Panc1 (cell line): ENCODE data around the gene ZACN. TPM values are rescaled to one million over a fixed set of nuclear protein-coding genes. Genes with fewer than 3 reads are reported as not detected.

Experiments
- ATAC-seq: fragments of 200-7000 bp; cut with Tn5 transposase; 2 replicates; pipeline ENCODE4 v1.9.1; 2020; ENCODE audit warnings: mild to moderate bottlenecking, moderate library complexity
- BruUV-seq: library from RNA; stranded (reverse); fragments of 400-500 nt; replicated peaks from 2 replicates; lab custom pipeline; 2021; lab: Mats Ljungman, UMichigan
- CTCF ChIA-PET: fragments of 300-600 bp; sonication (Branson Sonifier 250); formaldehyde crosslinking; loops from one replicate; lab custom pipeline; 2022; ENCODE audit warnings: antibody characterized with exemption; lab: Charles Lee
- POLR2A ChIA-PET: fragments of 300-600 bp; sonication (Branson Sonifier 250); formaldehyde crosslinking; loops from one replicate; lab custom pipeline; 2022; ENCODE audit warnings: antibody characterized with exemption; lab: Charles Lee
- DNase-seq: peaks from one replicate; pipeline ENCODE4 v3.0.0-alpha.2; 2010; ENCODE audit warnings: low read depth, low spot score
- H3K27ac ChIP-seq: 2 replicates; pipeline ENCODE4 v1.5.1; 2011; ENCODE audit warnings: mild to moderate bottlenecking, low read length, inconsistent platforms
- H3K27me3 ChIP-seq: fragments of 200-500 bp; sonication (Bioruptor generic); 2 replicates; pipeline ENCODE4 v1.6.0; 2014; ENCODE audit warnings: low read length, inconsistent platforms; ENCODE audit not compliant: control insufficient read depth, insufficient read depth
- H3K36me3 ChIP-seq: fragments of 200-500 bp; sonication (Bioruptor generic); 2 replicates; pipeline ENCODE4 v1.5.1; 2014; ENCODE audit warnings: inconsistent platforms, mild to moderate bottlenecking, low read length, moderate library complexity; ENCODE audit not compliant: control insufficient read depth, insufficient read depth
- H3K4me1 ChIP-seq: 2 replicates; pipeline ENCODE4 v1.5.1; 2011; ENCODE audit warnings: inconsistent platforms, mild to moderate bottlenecking, low read length, moderate library complexity; ENCODE audit not compliant: control insufficient read depth, insufficient read depth
- H3K4me3 ChIP-seq, 2 experiments: 2 replicates each; pipeline ENCODE4 v1.5.1; 2011 to 2012; ENCODE audit warnings: low read depth in 2 of 2, low read length in 2 of 2, mild to moderate bottlenecking in 2 of 2, inconsistent platforms in 1 of 2, moderate library complexity in 1 of 2
- H3K9me3 ChIP-seq: fragments of 200-500 bp; sonication (Bioruptor generic); 2 replicates; pipeline ENCODE4 v1.5.1; 2014; ENCODE audit warnings: low read depth, mild to moderate bottlenecking, inconsistent platforms, low read length, moderate library complexity; ENCODE audit not compliant: control insufficient read depth, insufficient read depth
- POLR2AphosphoS5 ChIP-seq: IDR thresholded peaks from 2 replicates; pipeline ENCODE4 v1.6.1; 2012; ENCODE audit warnings: mild to moderate bottlenecking, low read depth, low read length, moderate library complexity
- SIN3A ChIP-seq: IDR thresholded peaks from 2 replicates; pipeline ENCODE4 v1.6.1; 2012; ENCODE audit warnings: low read depth, mild to moderate bottlenecking, low read length, moderate library complexity, borderline replicate concordance; ENCODE audit not compliant: insufficient read depth
- TCF7L2 ChIP-seq: IDR thresholded peaks from 2 replicates; pipeline ENCODE4 v1.6.1; 2011; ENCODE audit warnings: mild to moderate bottlenecking, low read depth, low read length, inconsistent platforms
- in situ Hi-C: cut with HindIII; loops from 2 replicates; pipeline ENCODE4 v1.10.0; 2016; ENCODE audit warnings: low sequenced_read_pairs, low pct_unique_long_range_greater_than_20kb
- intact Hi-C: fragments of 100-400 bp; cut with micrococcal nuclease; formaldehyde crosslinking; loops from one replicate; pipeline ENCODE4 v1.10.0; 2022; ENCODE audit not compliant: unreplicated experiment
- total RNA-seq: library from RNA; stranded (reverse); gene quantifications from one replicate; pipeline ENCODE4 v1.2.1, GENCODE V29; 2021; ENCODE audit not compliant: unreplicated experiment
- TF ChIP-seq, protein P1 (sequence below), 2 experiments: IDR thresholded peaks; 2 replicates each; pipeline ENCODE4 v1.6.1; 2011 to 2012; ENCODE audit warnings: low read depth in 2 of 2, control low read depth in 1 of 2, low read length in 1 of 2, mild to moderate bottlenecking in 1 of 2, moderate library complexity in 1 of 2; ENCODE audit not compliant: insufficient read depth in 1 of 2
- TF ChIP-seq, protein P2 (sequence below): fragments of 450-650 bp; IDR thresholded peaks from 2 replicates; pipeline ENCODE4 v1.5.1; 2017; ENCODE audit warnings: mild to moderate bottlenecking

The ZACN gene
- total RNA-seq, 1 experiment from 2014 or later, result not detected

DNA sequence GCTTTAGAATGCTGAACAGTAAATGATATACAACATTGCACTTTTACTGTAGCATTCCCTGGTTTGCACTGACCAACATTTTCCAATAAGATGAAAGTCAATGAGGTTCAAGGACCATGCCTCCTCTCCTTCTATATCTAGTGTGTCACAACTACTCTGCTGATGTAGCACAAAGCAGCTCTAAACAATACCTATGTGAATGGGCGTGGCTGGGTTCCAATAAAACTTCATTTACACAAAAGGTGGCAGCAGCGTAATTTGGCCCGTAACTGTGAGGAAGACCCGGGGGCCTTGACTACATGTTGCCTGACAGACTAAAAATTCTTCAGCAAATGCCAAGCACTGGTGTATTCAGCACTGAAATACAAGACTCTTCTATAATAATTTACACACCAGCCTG, 13.2 kb upstream of the ZACN start:
- BruUV-seq, result TSS peak; percentile 44
- POLR2A ChIA-PET, result no interaction called here
- CTCF ChIA-PET, result no interaction called here
- intact Hi-C loops (no loop called here), in situ Hi-C loops (loop anchor here (25.0 kb wide), 1 partner anchor 128 kb away; the partner anchor contains the start of gene FBF1)
- Histone ChIP-seq H3K36me3 (peaks cover 18% of the 10 kb centered on the region), H3K27ac (no peak overlapping the region), H3K27me3 (no peaks in the 10 kb centered on the region), H3K4me3 (no peak overlapping the region), H3K4me1 (peaks cover 2% of the 10 kb centered on the region), H3K9me3 (no peaks in the 10 kb centered on the region)
- DNase-seq, result no peak
- TF ChIP-seq TCF7L2 (no peak), POLR2AphosphoS5 (no peak), SIN3A (no peak)
- TF ChIP-seq, protein P1, sequence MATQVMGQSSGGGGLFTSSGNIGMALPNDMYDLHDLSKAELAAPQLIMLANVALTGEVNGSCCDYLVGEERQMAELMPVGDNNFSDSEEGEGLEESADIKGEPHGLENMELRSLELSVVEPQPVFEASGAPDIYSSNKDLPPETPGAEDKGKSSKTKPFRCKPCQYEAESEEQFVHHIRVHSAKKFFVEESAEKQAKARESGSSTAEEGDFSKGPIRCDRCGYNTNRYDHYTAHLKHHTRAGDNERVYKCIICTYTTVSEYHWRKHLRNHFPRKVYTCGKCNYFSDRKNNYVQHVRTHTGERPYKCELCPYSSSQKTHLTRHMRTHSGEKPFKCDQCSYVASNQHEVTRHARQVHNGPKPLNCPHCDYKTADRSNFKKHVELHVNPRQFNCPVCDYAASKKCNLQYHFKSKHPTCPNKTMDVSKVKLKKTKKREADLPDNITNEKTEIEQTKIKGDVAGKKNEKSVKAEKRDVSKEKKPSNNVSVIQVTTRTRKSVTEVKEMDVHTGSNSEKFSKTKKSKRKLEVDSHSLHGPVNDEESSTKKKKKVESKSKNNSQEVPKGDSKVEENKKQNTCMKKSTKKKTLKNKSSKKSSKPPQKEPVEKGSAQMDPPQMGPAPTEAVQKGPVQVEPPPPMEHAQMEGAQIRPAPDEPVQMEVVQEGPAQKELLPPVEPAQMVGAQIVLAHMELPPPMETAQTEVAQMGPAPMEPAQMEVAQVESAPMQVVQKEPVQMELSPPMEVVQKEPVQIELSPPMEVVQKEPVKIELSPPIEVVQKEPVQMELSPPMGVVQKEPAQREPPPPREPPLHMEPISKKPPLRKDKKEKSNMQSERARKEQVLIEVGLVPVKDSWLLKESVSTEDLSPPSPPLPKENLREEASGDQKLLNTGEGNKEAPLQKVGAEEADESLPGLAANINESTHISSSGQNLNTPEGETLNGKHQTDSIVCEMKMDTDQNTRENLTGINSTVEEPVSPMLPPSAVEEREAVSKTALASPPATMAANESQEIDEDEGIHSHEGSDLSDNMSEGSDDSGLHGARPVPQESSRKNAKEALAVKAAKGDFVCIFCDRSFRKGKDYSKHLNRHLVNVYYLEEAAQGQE (IDR thresholded peaks at IDR 0.05; ENCODE audit: insufficient read depth in 1 of 2, low read depth in 2 of 2, low read length in 1 of 2), result no peak
- TF ChIP-seq, protein P2, sequence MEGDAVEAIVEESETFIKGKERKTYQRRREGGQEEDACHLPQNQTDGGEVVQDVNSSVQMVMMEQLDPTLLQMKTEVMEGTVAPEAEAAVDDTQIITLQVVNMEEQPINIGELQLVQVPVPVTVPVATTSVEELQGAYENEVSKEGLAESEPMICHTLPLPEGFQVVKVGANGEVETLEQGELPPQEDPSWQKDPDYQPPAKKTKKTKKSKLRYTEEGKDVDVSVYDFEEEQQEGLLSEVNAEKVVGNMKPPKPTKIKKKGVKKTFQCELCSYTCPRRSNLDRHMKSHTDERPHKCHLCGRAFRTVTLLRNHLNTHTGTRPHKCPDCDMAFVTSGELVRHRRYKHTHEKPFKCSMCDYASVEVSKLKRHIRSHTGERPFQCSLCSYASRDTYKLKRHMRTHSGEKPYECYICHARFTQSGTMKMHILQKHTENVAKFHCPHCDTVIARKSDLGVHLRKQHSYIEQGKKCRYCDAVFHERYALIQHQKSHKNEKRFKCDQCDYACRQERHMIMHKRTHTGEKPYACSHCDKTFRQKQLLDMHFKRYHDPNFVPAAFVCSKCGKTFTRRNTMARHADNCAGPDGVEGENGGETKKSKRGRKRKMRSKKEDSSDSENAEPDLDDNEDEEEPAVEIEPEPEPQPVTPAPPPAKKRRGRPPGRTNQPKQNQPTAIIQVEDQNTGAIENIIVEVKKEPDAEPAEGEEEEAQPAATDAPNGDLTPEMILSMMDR, result no peak
- ATAC-seq, result no peak

DNA sequence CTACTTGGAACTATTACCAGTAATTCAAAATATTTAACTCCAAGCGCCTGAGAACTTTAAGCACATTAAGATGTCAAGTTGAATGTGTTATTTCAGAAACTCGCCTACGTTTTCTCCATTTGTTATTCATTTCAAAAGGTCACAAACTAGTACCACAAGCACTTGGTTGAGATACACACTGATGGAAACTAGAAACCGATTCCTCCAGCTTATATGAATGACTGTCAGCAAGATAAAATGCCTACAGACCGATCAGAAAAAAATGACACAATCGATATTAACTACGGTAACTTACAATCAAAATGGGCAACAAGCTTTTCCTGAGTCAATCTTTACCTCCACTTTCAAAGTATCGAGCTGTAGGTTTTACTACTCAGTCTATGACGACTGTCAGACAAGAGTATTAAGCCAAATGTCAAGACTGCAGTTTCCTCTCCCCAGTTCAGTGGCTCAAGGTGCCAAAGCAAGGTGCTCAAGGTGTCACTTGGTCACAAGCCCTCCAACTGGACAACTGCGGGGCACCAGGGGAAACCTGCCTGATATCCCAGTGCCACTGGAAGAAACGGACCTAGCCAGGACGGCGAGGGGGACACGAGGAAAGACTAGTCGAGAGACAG, 7.3 kb upstream of the ZACN start:
- ATAC-seq (peak; percentile 3), DNase-seq (no peak)
- TSS peak; percentile 90 for BruUV-seq
- H3K27me3 ChIP-seq, result no peaks in the 10 kb centered on the region
- POLR2A ChIA-PET, result no interaction called here
- TF ChIP-seq, protein P1 (IDR thresholded peaks at IDR 0.05; ENCODE audit: insufficient read depth in 1 of 2, low read depth in 2 of 2, low read length in 1 of 2), result no peak
- TF ChIP-seq POLR2AphosphoS5 (no peak), SIN3A (no peak), TCF7L2 (no peak)
- TF ChIP-seq, protein P2, result no peak
- CTCF ChIA-PET, result no interaction called here
- H3K9me3 ChIP-seq, result no peaks in the 10 kb centered on the region
- peak overlapping the region; percentile 88 to 92 for H3K4me3 ChIP-seq
- intact Hi-C loops (no loop called here), in situ Hi-C loops (loop anchor here (25.0 kb wide), 1 partner anchor 134 kb away; the partner anchor contains the start of gene FBF1)
- peak overlapping the region; percentile 92 for H3K27ac ChIP-seq
- peaks cover 10% of the 10 kb centered on the region for H3K36me3 ChIP-seq
- peaks cover 7% of the 10 kb centered on the region for H3K4me1 ChIP-seq
